HCT116 (cell line): Measurements from ENCODE around the gene SH3BGRL3. TPM values are rescaled to one million over a fixed set of nuclear protein-coding genes. Genes with fewer than 3 reads are reported as not detected.

Experiments
- ATAC-seq: fragments of 200-7000 bp; cut with Tn5 transposase; 2 replicates; pipeline ENCODE4 v1.9.1; 2020; ENCODE audit warnings: mild to moderate bottlenecking, moderate library complexity
- BruUV-seq: library from RNA; stranded (reverse); fragments of 400-500 nt; replicated peaks from 2 replicates; lab custom pipeline; 2021; lab: Mats Ljungman, UMichigan
- CTCF ChIA-PET: fragments of 300-600 bp; sonication (Branson Sonifier 250); formaldehyde crosslinking; loops from one replicate; lab custom pipeline; 2021; ENCODE audit warnings: antibody characterized with exemption; lab: Charles Lee
- POLR2A ChIA-PET: fragments of 300-600, 350-600 bp; sonication (Branson Sonifier 250); formaldehyde crosslinking; loops from one replicate; lab custom pipeline; 2021; ENCODE audit warnings: antibody characterized with exemption; lab: Charles Lee
- RAD21 ChIA-PET, 2 experiments: fragments of 300-600 bp; sonication (Branson Sonifier 250); formaldehyde crosslinking; loops; one replicate each; lab custom pipeline; 2023; ENCODE audit warnings: low total read pairs in 2 of 2; ENCODE audit not compliant: uncharacterized antibody in 2 of 2, unreplicated experiment in 2 of 2, low non-redundant PET in 1 of 2; lab: Charles Lee
- DNase-seq: peaks from one replicate; pipeline ENCODE4 v3.0.0-alpha.2; 2010; ENCODE audit warnings: low read depth, low spot score
- H2AFZ ChIP-seq: fragments of 200-600 bp; shearing (Covaris generic), sonication (generic); 2 replicates; pipeline ENCODE4 v1.6.1; 2017; ENCODE audit warnings: low read depth, mixed run types, mixed read lengths, antibody characterized with exemption, low read length; ENCODE audit not compliant: poor library complexity, severe bottlenecking
- H3K27ac ChIP-seq: 2 replicates; pipeline ENCODE4 v1.5.1; 2012; ENCODE audit warnings: low read depth, low read length
- H3K27me3 ChIP-seq: fragments of 200-600 bp; sonication (generic); 2 replicates; pipeline ENCODE4 v1.6.1; 2016; ENCODE audit warnings: mixed run types, low read length, mixed read lengths; ENCODE audit not compliant: insufficient read depth
- H3K36me3 ChIP-seq, 2 experiments: fragments of 200-500 bp in 1 of 2; fragments of 200-600 bp in 1 of 2; sonication (Bioruptor generic) in 1 of 2; sonication (generic) in 1 of 2; 2 replicates each; pipeline versions ENCODE4 v1.5.1 to v1.6.1; 2014 to 2016; ENCODE audit warnings: low read length in 2 of 2, inconsistent platforms in 1 of 2, mixed read lengths in 1 of 2, mixed run types in 1 of 2; ENCODE audit not compliant: insufficient read depth in 2 of 2, control insufficient read depth in 1 of 2
- H3K4me1 ChIP-seq, 2 experiments: fragments of 200-600 bp in 1 of 2; sonication (generic) in 1 of 2; 2 replicates each; pipeline versions ENCODE4 v1.5.1 to v1.6.1; 2012 to 2017; ENCODE audit warnings: low read length in 2 of 2, inconsistent platforms in 1 of 2, mild to moderate bottlenecking in 1 of 2, mixed read lengths in 1 of 2, mixed run types in 1 of 2, moderate library complexity in 1 of 2; ENCODE audit not compliant: insufficient read depth in 2 of 2, control insufficient read depth in 1 of 2
- H3K4me2 ChIP-seq: fragments of 200-600 bp; sonication (generic); 2 replicates; pipeline ENCODE4 v1.6.1; 2017; ENCODE audit warnings: mixed run types, low read length, mixed read lengths
- H3K4me3 ChIP-seq, 2 experiments: fragments of 200-600 bp in 1 of 2; sonication (generic) in 1 of 2; replicated peaks in 1 of 2; 2 replicates each; pipeline ENCODE4 v1.5.1; 2011 to 2016; ENCODE audit warnings: low read length in 2 of 2, control low read depth in 1 of 2, low read depth in 1 of 2, mild to moderate bottlenecking in 1 of 2, mixed read lengths in 1 of 2, mixed run types in 1 of 2
- H3K79me2 ChIP-seq: fragments of 200-600 bp; sonication (generic); 2 replicates; pipeline ENCODE4 v1.6.1; 2017; ENCODE audit warnings: mild to moderate bottlenecking, mixed run types, low read length, moderate library complexity, mixed read lengths; ENCODE audit not compliant: insufficient read depth
- H3K9ac ChIP-seq: fragments of 200-600 bp; sonication (generic); 2 replicates; pipeline ENCODE4 v1.6.1; 2016; ENCODE audit warnings: low read length, mixed read lengths
- H3K9me2 ChIP-seq: fragments of 200-600 bp; sonication (generic), shearing (Covaris generic); 2 replicates; pipeline ENCODE4 v1.6.1; 2017; ENCODE audit warnings: mixed run types, mild to moderate bottlenecking, moderate library complexity; ENCODE audit not compliant: insufficient read depth
- H3K9me3 ChIP-seq, 2 experiments: fragments of 200-500 bp in 1 of 2; fragments of 200-600 bp in 1 of 2; sonication (Bioruptor generic) in 1 of 2; sonication (generic) in 1 of 2; 2 replicates each; pipeline ENCODE4 v1.6.1; 2014 to 2017; ENCODE audit warnings: low read length in 2 of 2, mixed read lengths in 2 of 2, inconsistent platforms in 1 of 2, low read depth in 1 of 2, mild to moderate bottlenecking in 1 of 2, mixed run types in 1 of 2, moderate library complexity in 1 of 2; ENCODE audit not compliant: control insufficient read depth in 1 of 2, insufficient read depth in 1 of 2
- H4K20me1 ChIP-seq: fragments of 200-600 bp; sonication (generic), shearing (Covaris generic); 2 replicates; pipeline ENCODE4 v1.6.1; 2017; ENCODE audit warnings: mixed run types, mild to moderate bottlenecking, moderate library complexity; ENCODE audit not compliant: insufficient read depth
- CEBPB ChIP-seq: IDR thresholded peaks from 2 replicates; pipeline ENCODE4 v1.6.1; 2012; ENCODE audit warnings: low read depth
- EGR1 ChIP-seq: IDR thresholded peaks from 2 replicates; pipeline ENCODE4 v1.6.1; 2012; ENCODE audit warnings: low read depth
- ELF1 ChIP-seq: IDR thresholded peaks from 2 replicates; pipeline ENCODE4 v1.6.1; 2012; ENCODE audit warnings: low read depth, borderline replicate concordance
- EZH2 ChIP-seq: fragments of 200-600 bp; sonication (generic); IDR thresholded peaks from 2 replicates; pipeline ENCODE4 v1.6.1; 2017; ENCODE audit warnings: antibody characterized with exemption, mixed run types
- FOSL1 ChIP-seq: IDR thresholded peaks from 2 replicates; pipeline ENCODE4 v1.6.1; 2012; ENCODE audit warnings: low read depth
- POLR2A ChIP-seq: IDR thresholded peaks from 2 replicates; pipeline ENCODE4 v1.7.0; 2011; ENCODE audit warnings: borderline replicate concordance; ENCODE audit not compliant: insufficient read depth, insufficient read length; ENCODE audit errors: extremely low read depth
- POLR2AphosphoS5 ChIP-seq: IDR thresholded peaks from 2 replicates; pipeline ENCODE4 v1.6.1; 2011; ENCODE audit warnings: mild to moderate bottlenecking, low read depth, low read length, moderate library complexity
- RAD21 ChIP-seq: IDR thresholded peaks from 2 replicates; pipeline ENCODE4 v1.6.1; 2012; ENCODE audit warnings: low read depth, mild to moderate bottlenecking
- SIN3A ChIP-seq: IDR thresholded peaks from 2 replicates; pipeline ENCODE4 v1.6.1; 2012; ENCODE audit warnings: low read depth
- YY1 ChIP-seq: IDR thresholded peaks from 2 replicates; pipeline ENCODE4 v1.6.1; 2011; ENCODE audit warnings: low read length, low read depth, moderate library complexity, mild to moderate bottlenecking; ENCODE audit not compliant: insufficient replicate concordance; ENCODE audit errors: extremely low read depth
- ZFX ChIP-seq: fragments of 450-650 bp; IDR thresholded peaks from 2 replicates; pipeline ENCODE4 v1.6.1; 2017
- ZNF274 ChIP-seq: fragments of 200-500 bp; sonication (Bioruptor generic); IDR thresholded peaks from 2 replicates; pipeline ENCODE4 v1.6.1; 2014; ENCODE audit warnings: mild to moderate bottlenecking, low read depth, low read length, inconsistent platforms
- intact Hi-C: fragments of 100-400 bp; cut with micrococcal nuclease; formaldehyde crosslinking; loops from 2 replicates; pipeline ENCODE4 v1.10.0; 2022
- total RNA-seq: library from RNA; stranded (reverse); gene quantifications from one replicate; pipeline ENCODE4 v1.2.1, GENCODE V29; 2021; ENCODE audit not compliant: unreplicated experiment
- TF ChIP-seq, protein P1 (sequence below): IDR thresholded peaks from 2 replicates; pipeline ENCODE4 v1.6.1; 2012; ENCODE audit warnings: low read depth
- TF ChIP-seq, protein P2 (sequence below): IDR thresholded peaks from 2 replicates; pipeline ENCODE4 v1.6.1; 2012
- TF ChIP-seq, protein P3 (sequence below): IDR thresholded peaks from 2 replicates; pipeline ENCODE4 v1.6.1; 2011; ENCODE audit warnings: mild to moderate bottlenecking, low read length, moderate library complexity; ENCODE audit not compliant: insufficient replicate concordance; ENCODE audit errors: extremely low read depth

The SH3BGRL3 gene
- total RNA-seq, 1 experiment from 2014 or later, result 112 TPM

DNA sequence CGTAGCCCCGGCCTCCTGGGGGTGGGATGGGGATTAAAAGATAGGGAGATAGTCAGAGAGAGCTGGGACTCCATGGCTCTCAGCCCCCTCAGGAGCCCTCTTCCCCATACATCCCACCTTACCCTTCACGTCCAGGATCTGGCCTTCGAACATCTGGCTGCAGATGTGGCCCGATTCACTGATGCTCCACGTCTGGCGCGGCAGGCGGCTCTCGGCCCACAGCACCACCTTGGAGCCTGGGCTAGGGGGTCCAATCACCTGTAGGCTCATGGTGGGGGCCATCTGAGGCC lies 42.1 kb downstream of the SH3BGRL3 start:
- Histone ChIP-seq H3K79me2 (no peaks in the 10 kb centered on the region), H4K20me1 (no peaks in the 10 kb centered on the region), H3K27ac (no peak overlapping the region), H3K9me3 (no peaks in the 10 kb centered on the region), H3K9ac (no peak overlapping the region), H3K36me3 (peaks cover 0 to 10% of the 10 kb centered on the region in 2 experiments; a peak in 2 of 4 replicates), H3K4me2 (no peak overlapping the region), H3K9me2 (no peaks in the 10 kb centered on the region), H3K4me1 (peaks cover 5 to 16% of the 10 kb centered on the region in 2 experiments; a peak in 3 of 4 replicates), H3K27me3 (no peaks in the 10 kb centered on the region), H2AFZ (no peak overlapping the region), H3K4me3 (no peak overlapping the region)
- ChIA-PET CTCF (interaction anchor here (0.7 to 4.4 kb wide), 9 partner anchors 10 to 177 kb away, joined by 3 to 47 read pairs (median 8); partner anchors contain the start of genes SH3BGRL3 and ZNF593), RAD21 (interaction anchor here (0.6 to 1.3 kb wide), 4 partner anchors 37 to 177 kb away, joined by 3 to 4 read pairs (median 4); no protein-coding TSS in a partner anchor), POLR2A (no interaction called here)
- ATAC-seq, result no peak
- no peak for DNase-seq
- intact Hi-C loops, result loop anchor here (5.0 kb wide), 1 partner anchor 155 kb away; the partner anchor contains the start of genes C1orf232 and ZNF593
- no TSS peak for BruUV-seq
- no peak for TF ChIP-seq FOSL1
- no peak for TF ChIP-seq RAD21
- no peak for TF ChIP-seq SIN3A
- TF ChIP-seq CEBPB, result no peak

DNA sequence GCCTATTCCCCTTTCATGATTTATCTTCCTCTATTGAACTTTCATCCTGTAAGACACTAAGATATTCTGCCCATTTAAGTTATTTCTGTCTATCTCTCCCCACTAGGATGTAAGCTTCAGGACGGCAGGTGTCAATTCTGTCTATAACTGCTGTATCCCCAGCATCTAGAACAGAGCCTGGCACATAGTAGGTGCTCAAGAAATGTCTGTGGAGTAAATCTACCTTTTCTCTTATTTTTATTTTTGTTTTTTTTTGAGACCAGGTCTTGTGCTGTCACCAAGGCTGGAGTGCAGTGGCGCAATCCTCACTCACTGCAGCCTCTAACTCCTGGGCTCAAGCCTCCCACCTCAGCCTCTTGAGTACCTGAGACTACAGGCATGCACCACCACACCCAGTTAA lies 43.5 kb downstream of the SH3BGRL3 start:
- no peaks in the 10 kb centered on the region for H4K20me1 ChIP-seq
- no peak overlapping the region for H3K4me2 ChIP-seq
- no peak overlapping the region for H3K4me3 ChIP-seq
- intact Hi-C loops, result loop anchor here (5.0 kb wide), 1 partner anchor 156 kb away; the partner anchor contains the start of genes C1orf232 and ZNF593
- H2AFZ ChIP-seq, result no peak overlapping the region
- CTCF ChIA-PET, result interaction anchor here (2.2 to 4.4 kb wide), 2 partner anchors 39 to 68 kb away, joined by 9 to 47 read pairs; no protein-coding TSS in a partner anchor
- POLR2A ChIA-PET, result interaction anchor here (1.3 kb wide), 1 partner anchor 39 kb away, joined by 4 read pairs; no protein-coding TSS in a partner anchor
- H3K79me2 ChIP-seq, result no peaks in the 10 kb centered on the region
- no peaks in the 10 kb centered on the region for H3K27me3 ChIP-seq
- peaks cover 0 to 10% of the 10 kb centered on the region in 2 experiments; a peak in 2 of 4 replicates for H3K36me3 ChIP-seq
- H3K27ac ChIP-seq, result no peak overlapping the region
- RAD21 ChIA-PET, result interaction anchor here in 1 of 2 experiments (0.7 kb wide), 1 partner anchor 465 kb away, joined by 3 read pairs; no protein-coding TSS in a partner anchor
- TF ChIP-seq ZNF274, result no peak
- TF ChIP-seq YY1, result no peak
- TF ChIP-seq, protein P1, sequence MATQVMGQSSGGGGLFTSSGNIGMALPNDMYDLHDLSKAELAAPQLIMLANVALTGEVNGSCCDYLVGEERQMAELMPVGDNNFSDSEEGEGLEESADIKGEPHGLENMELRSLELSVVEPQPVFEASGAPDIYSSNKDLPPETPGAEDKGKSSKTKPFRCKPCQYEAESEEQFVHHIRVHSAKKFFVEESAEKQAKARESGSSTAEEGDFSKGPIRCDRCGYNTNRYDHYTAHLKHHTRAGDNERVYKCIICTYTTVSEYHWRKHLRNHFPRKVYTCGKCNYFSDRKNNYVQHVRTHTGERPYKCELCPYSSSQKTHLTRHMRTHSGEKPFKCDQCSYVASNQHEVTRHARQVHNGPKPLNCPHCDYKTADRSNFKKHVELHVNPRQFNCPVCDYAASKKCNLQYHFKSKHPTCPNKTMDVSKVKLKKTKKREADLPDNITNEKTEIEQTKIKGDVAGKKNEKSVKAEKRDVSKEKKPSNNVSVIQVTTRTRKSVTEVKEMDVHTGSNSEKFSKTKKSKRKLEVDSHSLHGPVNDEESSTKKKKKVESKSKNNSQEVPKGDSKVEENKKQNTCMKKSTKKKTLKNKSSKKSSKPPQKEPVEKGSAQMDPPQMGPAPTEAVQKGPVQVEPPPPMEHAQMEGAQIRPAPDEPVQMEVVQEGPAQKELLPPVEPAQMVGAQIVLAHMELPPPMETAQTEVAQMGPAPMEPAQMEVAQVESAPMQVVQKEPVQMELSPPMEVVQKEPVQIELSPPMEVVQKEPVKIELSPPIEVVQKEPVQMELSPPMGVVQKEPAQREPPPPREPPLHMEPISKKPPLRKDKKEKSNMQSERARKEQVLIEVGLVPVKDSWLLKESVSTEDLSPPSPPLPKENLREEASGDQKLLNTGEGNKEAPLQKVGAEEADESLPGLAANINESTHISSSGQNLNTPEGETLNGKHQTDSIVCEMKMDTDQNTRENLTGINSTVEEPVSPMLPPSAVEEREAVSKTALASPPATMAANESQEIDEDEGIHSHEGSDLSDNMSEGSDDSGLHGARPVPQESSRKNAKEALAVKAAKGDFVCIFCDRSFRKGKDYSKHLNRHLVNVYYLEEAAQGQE, result no peak
- TF ChIP-seq ZFX, result no peak
- no peak for TF ChIP-seq EGR1
- no peak for TF ChIP-seq POLR2AphosphoS5
- no peak for TF ChIP-seq POLR2A
- TF ChIP-seq ELF1, result no peak
- no peak for TF ChIP-seq RAD21
- TF ChIP-seq, protein P2, sequence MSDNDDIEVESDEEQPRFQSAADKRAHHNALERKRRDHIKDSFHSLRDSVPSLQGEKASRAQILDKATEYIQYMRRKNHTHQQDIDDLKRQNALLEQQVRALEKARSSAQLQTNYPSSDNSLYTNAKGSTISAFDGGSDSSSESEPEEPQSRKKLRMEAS, result no peak
- no peak for TF ChIP-seq EZH2
- TF ChIP-seq, protein P3, sequence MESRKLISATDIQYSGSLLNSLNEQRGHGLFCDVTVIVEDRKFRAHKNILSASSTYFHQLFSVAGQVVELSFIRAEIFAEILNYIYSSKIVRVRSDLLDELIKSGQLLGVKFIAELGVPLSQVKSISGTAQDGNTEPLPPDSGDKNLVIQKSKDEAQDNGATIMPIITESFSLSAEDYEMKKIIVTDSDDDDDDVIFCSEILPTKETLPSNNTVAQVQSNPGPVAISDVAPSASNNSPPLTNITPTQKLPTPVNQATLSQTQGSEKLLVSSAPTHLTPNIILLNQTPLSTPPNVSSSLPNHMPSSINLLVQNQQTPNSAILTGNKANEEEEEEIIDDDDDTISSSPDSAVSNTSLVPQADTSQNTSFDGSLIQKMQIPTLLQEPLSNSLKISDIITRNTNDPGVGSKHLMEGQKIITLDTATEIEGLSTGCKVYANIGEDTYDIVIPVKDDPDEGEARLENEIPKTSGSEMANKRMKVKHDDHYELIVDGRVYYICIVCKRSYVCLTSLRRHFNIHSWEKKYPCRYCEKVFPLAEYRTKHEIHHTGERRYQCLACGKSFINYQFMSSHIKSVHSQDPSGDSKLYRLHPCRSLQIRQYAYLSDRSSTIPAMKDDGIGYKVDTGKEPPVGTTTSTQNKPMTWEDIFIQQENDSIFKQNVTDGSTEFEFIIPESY, result no peak
- ATAC-seq (no peak), DNase-seq (no peak)
- BruUV-seq, result no TSS peak
- H3K4me1 ChIP-seq, result peaks cover 3 to 5% of the 10 kb centered on the region in 2 experiments; a peak in 3 of 4 replicates
- H3K9me3 ChIP-seq, result no peaks in the 10 kb centered on the region
- H3K9ac ChIP-seq, result no peak overlapping the region
- no peaks in the 10 kb centered on the region for H3K9me2 ChIP-seq
